ENCODE measurements around the gene C2orf74.

DNA sequence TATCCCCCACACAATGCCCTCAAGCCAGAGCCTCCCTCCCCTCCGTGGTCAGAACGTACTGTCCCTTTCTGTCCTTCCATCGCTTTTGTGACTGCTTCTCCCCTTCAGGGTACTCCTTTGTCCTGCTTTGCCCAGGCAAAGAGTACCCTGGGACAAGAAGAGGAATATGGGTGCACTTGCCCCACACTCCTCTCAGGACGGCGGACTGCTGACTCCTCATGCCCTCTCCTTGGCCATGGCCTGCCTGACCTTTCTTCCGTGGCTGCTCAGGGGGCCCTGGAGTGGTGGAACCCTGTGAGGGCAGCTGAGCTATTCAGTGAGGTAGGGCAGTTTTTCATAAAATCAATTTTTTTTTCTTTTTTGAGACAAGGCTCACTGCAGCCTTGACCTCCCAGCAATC is 18.7 kb downstream of the C2orf74 start:
- TF ChIP-seq GATA3 (IDR thresholded peaks at IDR 0.05; ENCODE audit: low read depth, low read length) (no peak), GATA2 (IDR thresholded peaks at IDR 0.05; ENCODE audit: low read depth, low read length) (no peak)
